Spinal cord (tissue), 10 donors: ENCODE measurements around the gene KANK3. TPM values are rescaled to one million over a fixed set of nuclear protein-coding genes. Genes with fewer than 3 reads are reported as not detected.

Source experiments
- DNase-seq, 6 donors: peaks; one replicate each; pipeline versions ENCODE4 v3.0.0 to v3.0.0-alpha.2; 2013 to 2015; ENCODE audit warnings: low spot score in 6 of 6, low read depth in 4 of 6
- H3K27ac ChIP-seq: one replicate; pipeline ENCODE4 v1.5.1; 2013; ENCODE audit warnings: low read depth, low read length, control low read depth
- H3K27me3 ChIP-seq: one replicate; pipeline ENCODE4 v1.6.1; 2013; ENCODE audit warnings: low read length; ENCODE audit not compliant: control insufficient read depth, insufficient read depth
- H3K36me3 ChIP-seq: one replicate; pipeline ENCODE4 v1.6.1; 2013; ENCODE audit warnings: low read length; ENCODE audit not compliant: control insufficient read depth, insufficient read depth
- H3K4me1 ChIP-seq: one replicate; pipeline ENCODE4 v1.6.1; 2013; ENCODE audit warnings: low read length; ENCODE audit not compliant: control insufficient read depth, insufficient read depth
- H3K4me3 ChIP-seq: one replicate; pipeline ENCODE4 v1.5.1; 2013; ENCODE audit warnings: low read depth, low read length, control low read depth
- H3K9me3 ChIP-seq: one replicate; pipeline ENCODE4 v1.6.1; 2013; ENCODE audit warnings: low read length; ENCODE audit not compliant: control insufficient read depth, insufficient read depth
- WGBS: methylation state at CpG from one replicate; pipeline ENCODE4 v1.1.5; 2013; ENCODE audit warnings: missing lambda C conversion rate; ENCODE audit not compliant: insufficient coverage; 5-methylcytosine and 5-hydroxymethylcytosine counted together
- long read RNA-seq, 4 donors: transcript quantifications; one replicate each; lab custom pipeline, GENCODE V29; 2026
- polyA plus RNA-seq, 2 donors: library from polyadenylated mRNA; unstranded; fragments of 120-200 nt; gene quantifications; one replicate each; pipeline ENCODE4 v1.2.1, GENCODE V29; 2013; ENCODE audit not compliant: insufficient read length in 2 of 2
- total RNA-seq, 2 donors: library from RNA; depleted of rRNA in 1 of 2; stranded (reverse); fragments of 120-200 nt in 1 of 2; fragments of >200 nt in 1 of 2; gene quantifications; one replicate each; pipeline versions ENCODE4 v1.2.3 to v1.2.4, GENCODE V29; 2013 to 2014
- donor health status: healthy.

The KANK3 gene
- 10 to 100 TPM in 1 of 2 donors, 1 to 10 TPM in 1; 4.3 to 13.7 TPM for total RNA-seq
- 10 to 100 TPM; 11.7 to 14.4 TPM for polyA plus RNA-seq
- long read RNA-seq, donor 1, partial matches to known transcripts = 56 of 223 reads
- long read RNA-seq, donor 1, other reads (novel, unspliced or antisense) = 164 of 223 reads
- long read RNA-seq, donor 2, partial matches to known transcripts = 39 of 120 reads
- long read RNA-seq, donor 2, other reads (novel, unspliced or antisense) = 77 of 120 reads
- long read RNA-seq, donor 3, partial matches to known transcripts = 0 of 4 reads
- long read RNA-seq, donor 3, other reads (novel, unspliced or antisense) = 0 of 4 reads
- long read RNA-seq, donor 4, transcript KANK3-201 (11 exons, 2,787 nt) = major isoform, 8 of 11 reads
- long read RNA-seq, donor 4, partial matches to known transcripts = 0 of 11 reads
- long read RNA-seq, donor 4, other reads (novel, unspliced or antisense) = 0 of 11 reads

DNA sequence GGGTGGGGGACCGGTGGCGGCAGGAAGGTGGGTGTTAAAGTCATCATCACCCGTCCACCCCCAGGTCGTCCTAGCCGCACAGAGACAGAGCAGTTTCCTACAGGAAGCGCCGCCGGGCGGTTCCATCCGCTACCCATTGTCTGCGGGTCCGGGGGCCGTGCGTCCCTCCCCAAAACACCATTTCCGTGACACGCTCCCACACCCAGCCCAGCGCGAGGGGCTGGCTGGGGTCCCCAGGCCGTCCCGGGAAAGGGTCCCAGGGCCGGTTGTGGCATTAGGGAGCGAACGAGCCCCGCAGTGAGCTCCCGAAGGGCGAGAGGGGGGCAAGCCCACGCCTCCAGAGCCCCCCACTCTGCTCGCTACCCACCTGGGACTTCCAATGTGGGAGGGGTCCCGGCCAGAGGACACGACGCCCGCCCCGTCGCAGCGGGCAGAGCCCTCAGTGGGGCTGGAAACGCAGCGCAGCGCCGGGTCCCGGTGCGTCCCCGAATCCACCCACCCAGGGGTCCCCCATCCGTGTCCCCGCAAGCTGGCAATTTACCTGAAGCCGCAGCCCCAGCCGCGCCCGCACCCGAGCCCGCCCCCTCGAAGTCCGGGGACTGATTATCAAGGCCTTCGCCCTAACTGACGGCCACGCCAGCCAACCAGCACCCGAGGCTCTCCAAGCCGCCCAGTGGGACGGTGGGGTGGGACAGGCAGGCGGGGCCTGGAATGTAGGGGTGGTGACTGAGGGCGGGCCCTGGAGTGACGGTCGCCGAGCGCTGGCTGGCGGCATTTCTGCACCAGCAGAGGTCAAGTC lies at the start of gene KANK3:
Gene KANK3, minus strand, starts transcription at position 579 of the 799 bp plus-strand sequence. CDS start 5,434 bp downstream, outside the sequence.
- DNase-seq = peak in 3 of 6 donors; percentile 65 to 92 (median 77)
- peaks cover 28% of the 10 kb centered on the region for H3K27me3 ChIP-seq
- H3K27ac ChIP-seq = peak within 1 kb of the TSS; percentile 67
- peaks cover 14% of the 10 kb centered on the region for H3K4me1 ChIP-seq
- 4% methylated on average over 62 of the region's 65 CpGs for WGBS
- peak within 1 kb of the TSS; percentile 55 for H3K4me3 ChIP-seq
- H3K36me3 ChIP-seq = no peaks in the 10 kb centered on the region
- no peaks in the 10 kb centered on the region for H3K9me3 ChIP-seq

GRCh38 chr19:8392017-8392591 lies 49.0 kb upstream of the KANK3 start:
- Histone ChIP-seq H3K36me3 (peaks cover 53% of the 10 kb centered on the region), H3K9me3 (no peaks in the 10 kb centered on the region), H3K27me3 (no peaks in the 10 kb centered on the region), H3K27ac (peak overlapping the region; percentile 87), H3K4me1 (peaks cover 70% of the 10 kb centered on the region), H3K4me3 (no peak overlapping the region)
- 57% methylated on average over 11 of the region's 11 CpGs for WGBS
- DNase-seq = peak in 2 of 6 donors; percentile 11 to 44

- Histone ChIP-seq H3K4me1 (peaks cover 63% of the 10 kb centered on the region), H3K27ac (peak overlapping the region; percentile 87), H3K9me3 (no peaks in the 10 kb centered on the region), H3K27me3 (no peaks in the 10 kb centered on the region), H3K36me3 (peaks cover 49% of the 10 kb centered on the region), H3K4me3 (no peak overlapping the region)
- no peak for DNase-seq
- WGBS = 82% methylated on average over 22 of the region's 23 CpGs
These were observed 48.3 kb upstream of the KANK3 start for GRCh38 chr19:8391198-8392016.

DNA sequence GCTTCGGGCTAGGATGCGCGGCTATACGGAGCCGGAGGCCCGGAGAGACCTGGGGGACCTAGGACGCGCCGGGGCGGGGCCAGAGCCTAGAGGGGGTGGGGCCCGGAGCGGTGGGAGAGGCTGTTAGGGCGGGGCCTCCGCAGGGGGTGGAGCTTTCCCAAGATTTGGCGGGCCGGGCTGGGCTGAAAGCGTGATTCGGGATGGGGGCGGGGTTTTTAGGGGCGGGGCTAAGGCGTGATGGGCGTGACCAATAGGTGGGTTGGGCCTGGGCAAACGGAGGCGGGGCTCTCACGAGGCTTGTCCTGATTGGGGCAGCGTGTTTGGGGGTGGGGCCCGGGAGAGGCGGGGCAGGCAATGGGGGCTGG lies 47.5 kb upstream of the KANK3 start:
- peak overlapping the region; percentile 87 for H3K27ac ChIP-seq
- peaks cover 57% of the 10 kb centered on the region for H3K4me1 ChIP-seq
- no peaks in the 10 kb centered on the region for H3K27me3 ChIP-seq
- H3K9me3 ChIP-seq = no peaks in the 10 kb centered on the region
- H3K36me3 ChIP-seq = peaks cover 40% of the 10 kb centered on the region
- peak; percentile 58 to 97 (median 82) for DNase-seq
- peak overlapping the region; percentile 46 for H3K4me3 ChIP-seq
- WGBS = 0% methylated on average over 28 of the region's 28 CpGs

DNA sequence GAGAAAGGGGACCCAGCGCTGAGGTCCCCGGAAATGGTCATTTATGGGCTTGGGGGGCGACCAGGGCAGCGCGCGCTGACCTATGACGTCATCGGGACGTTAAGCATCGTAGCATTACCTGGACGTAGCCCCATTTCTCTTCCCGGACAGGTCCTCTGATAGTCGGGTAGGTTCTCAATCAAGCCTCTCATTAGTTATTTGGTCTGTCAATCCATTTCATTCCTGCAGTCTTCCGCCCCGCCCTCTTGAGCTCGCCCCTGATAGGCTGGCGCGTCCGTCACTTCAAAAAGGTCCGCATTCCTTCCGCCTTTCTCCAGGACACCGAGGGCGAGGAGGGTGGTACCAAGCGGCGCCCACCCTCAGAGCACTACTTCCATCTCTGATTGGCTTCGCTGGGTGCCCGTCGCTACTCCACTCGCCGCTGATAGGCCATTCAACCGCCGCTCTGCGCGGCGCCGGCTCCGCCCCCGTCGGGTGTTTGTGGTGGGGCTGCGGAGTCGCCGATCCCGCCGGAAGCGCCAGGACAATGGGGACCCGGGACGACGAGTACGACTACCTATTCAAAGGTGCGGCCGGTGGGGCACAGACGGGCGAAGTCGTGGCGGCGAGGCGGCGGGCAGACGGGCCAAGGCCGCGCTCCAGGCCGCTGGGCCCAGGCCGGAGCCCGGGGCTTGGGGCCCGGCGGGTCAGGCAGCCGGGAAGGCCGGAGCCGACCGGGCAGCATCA lies 47.0 kb upstream of the KANK3 start, which contains the start of gene RAB11B:
Gene RAB11B, plus strand, starts transcription at position 470 of the 726 bp plus-strand sequence. Its CDS starts 57 bp downstream, at position 527.
- Histone ChIP-seq H3K9me3 (no peaks in the 10 kb centered on the region), H3K36me3 (peaks cover 35% of the 10 kb centered on the region), H3K4me1 (peaks cover 52% of the 10 kb centered on the region), H3K27me3 (no peaks in the 10 kb centered on the region), H3K27ac (peak within 1 kb of the TSS; percentile 87), H3K4me3 (peak within 1 kb of the TSS; percentile 55)
- WGBS = under 1% methylated on average over 65 of the region's 70 CpGs
- DNase-seq = peak; percentile 97 to 100 (median 99)

- H3K4me1 ChIP-seq = peaks cover 37% of the 10 kb centered on the region
- no CpG with 5 or more reads among the region's 2 CpGs for WGBS
- no peaks in the 10 kb centered on the region for H3K9me3 ChIP-seq
- H3K4me3 ChIP-seq = no peak overlapping the region
- no peaks in the 10 kb centered on the region for H3K27me3 ChIP-seq
- DNase-seq = no peak
- H3K27ac ChIP-seq = no peak overlapping the region
- H3K36me3 ChIP-seq = peaks cover 20% of the 10 kb centered on the region
These were observed 45.5 kb upstream of the KANK3 start for GRCh38 chr19:8388612-8388958.

DNA sequence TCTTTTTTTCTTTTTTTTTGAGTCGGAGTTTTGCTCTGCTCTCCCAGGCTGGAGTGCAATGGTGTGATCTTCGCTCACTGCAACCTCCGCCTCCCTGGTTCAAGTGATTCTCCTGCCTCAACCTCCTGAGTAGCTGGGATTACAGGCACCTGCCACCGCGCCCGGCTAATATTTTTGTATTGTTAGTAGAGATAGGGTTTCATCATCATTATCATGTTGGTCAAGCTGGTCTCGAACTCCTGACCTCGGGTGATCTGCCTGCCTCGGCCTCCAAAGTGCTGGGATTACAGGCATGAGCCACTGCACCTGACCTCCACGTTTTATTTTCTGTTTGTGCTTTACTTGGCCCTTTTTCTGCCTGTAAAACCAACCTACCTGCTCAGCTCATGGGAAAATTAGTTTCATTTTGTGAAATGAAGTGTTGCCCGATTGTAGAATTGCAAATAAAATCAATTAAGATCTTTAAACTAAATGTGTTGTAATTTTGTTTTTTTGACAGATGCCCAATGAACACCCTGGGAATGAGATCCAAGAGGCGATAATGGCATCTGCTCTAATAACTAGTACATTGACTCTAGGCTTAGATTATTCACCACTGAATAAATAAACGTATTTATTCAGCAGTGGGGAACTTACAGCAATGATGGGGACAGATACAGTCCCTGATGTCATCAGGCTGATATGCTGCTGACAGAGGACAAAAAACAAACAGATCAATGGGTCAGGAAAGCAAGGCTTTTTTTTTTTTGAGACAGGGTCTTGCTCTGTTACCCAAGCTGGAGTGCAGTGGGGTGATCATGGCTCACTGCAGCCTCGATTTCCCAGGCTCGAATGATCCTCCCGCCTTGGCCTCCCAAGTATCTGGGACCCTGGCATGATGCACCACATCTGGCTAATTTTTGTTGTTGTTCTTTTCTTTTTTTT lies 44.9 kb upstream of the KANK3 start:
- peak in 1 of 6 donors; percentile 73 for DNase-seq
- Histone ChIP-seq H3K36me3 (peaks cover 14% of the 10 kb centered on the region), H3K4me1 (peaks cover 31% of the 10 kb centered on the region), H3K9me3 (no peaks in the 10 kb centered on the region), H3K4me3 (no peak overlapping the region), H3K27ac (no peak overlapping the region), H3K27me3 (no peaks in the 10 kb centered on the region)
- 87% methylated on average over 7 of the region's 16 CpGs for WGBS

- DNase-seq = no peak
- no peak overlapping the region for H3K4me3 ChIP-seq
- no peak overlapping the region for H3K27ac ChIP-seq
- no peaks in the 10 kb centered on the region for H3K27me3 ChIP-seq
- H3K4me1 ChIP-seq = peaks cover 21% of the 10 kb centered on the region
- H3K36me3 ChIP-seq = peaks cover 8% of the 10 kb centered on the region
- WGBS = 100% methylated on average over 2 of the region's 4 CpGs
- H3K9me3 ChIP-seq = no peaks in the 10 kb centered on the region
These were observed 43.9 kb upstream of the KANK3 start for GRCh38 chr19:8386990-8387389.
